HCT116 (cell line): ENCODE data around the gene KCTD17. TPM values are rescaled to one million over a fixed set of nuclear protein-coding genes. Genes with fewer than 3 reads are reported as not detected.

Experiments used
- ATAC-seq: fragments of 200-7000 bp; cut with Tn5 transposase; 2 replicates; pipeline ENCODE4 v1.9.1; 2020; ENCODE audit warnings: mild to moderate bottlenecking, moderate library complexity
- BruUV-seq: library from RNA; stranded (reverse); fragments of 400-500 nt; replicated peaks from 2 replicates; lab custom pipeline; 2021; lab: Mats Ljungman, UMichigan
- CTCF ChIA-PET: fragments of 300-600 bp; sonication (Branson Sonifier 250); formaldehyde crosslinking; loops from one replicate; lab custom pipeline; 2021; ENCODE audit warnings: antibody characterized with exemption; lab: Charles Lee
- POLR2A ChIA-PET: fragments of 300-600, 350-600 bp; sonication (Branson Sonifier 250); formaldehyde crosslinking; loops from one replicate; lab custom pipeline; 2021; ENCODE audit warnings: antibody characterized with exemption; lab: Charles Lee
- RAD21 ChIA-PET, 2 experiments: fragments of 300-600 bp; sonication (Branson Sonifier 250); formaldehyde crosslinking; loops; one replicate each; lab custom pipeline; 2023; ENCODE audit warnings: low total read pairs in 2 of 2; ENCODE audit not compliant: uncharacterized antibody in 2 of 2, unreplicated experiment in 2 of 2, low non-redundant PET in 1 of 2; lab: Charles Lee
- DNase-seq: peaks from one replicate; pipeline ENCODE4 v3.0.0-alpha.2; 2010; ENCODE audit warnings: low read depth, low spot score
- H2AFZ ChIP-seq: fragments of 200-600 bp; shearing (Covaris generic), sonication (generic); 2 replicates; pipeline ENCODE4 v1.6.1; 2017; ENCODE audit warnings: low read depth, mixed run types, mixed read lengths, antibody characterized with exemption, low read length; ENCODE audit not compliant: poor library complexity, severe bottlenecking
- H3K27ac ChIP-seq: 2 replicates; pipeline ENCODE4 v1.5.1; 2012; ENCODE audit warnings: low read depth, low read length
- H3K27me3 ChIP-seq: fragments of 200-600 bp; sonication (generic); 2 replicates; pipeline ENCODE4 v1.6.1; 2016; ENCODE audit warnings: mixed run types, low read length, mixed read lengths; ENCODE audit not compliant: insufficient read depth
- H3K36me3 ChIP-seq, 2 experiments: fragments of 200-500 bp in 1 of 2; fragments of 200-600 bp in 1 of 2; sonication (Bioruptor generic) in 1 of 2; sonication (generic) in 1 of 2; 2 replicates each; pipeline versions ENCODE4 v1.5.1 to v1.6.1; 2014 to 2016; ENCODE audit warnings: low read length in 2 of 2, inconsistent platforms in 1 of 2, mixed read lengths in 1 of 2, mixed run types in 1 of 2; ENCODE audit not compliant: insufficient read depth in 2 of 2, control insufficient read depth in 1 of 2
- H3K4me1 ChIP-seq, 2 experiments: fragments of 200-600 bp in 1 of 2; sonication (generic) in 1 of 2; 2 replicates each; pipeline versions ENCODE4 v1.5.1 to v1.6.1; 2012 to 2017; ENCODE audit warnings: low read length in 2 of 2, inconsistent platforms in 1 of 2, mild to moderate bottlenecking in 1 of 2, mixed read lengths in 1 of 2, mixed run types in 1 of 2, moderate library complexity in 1 of 2; ENCODE audit not compliant: insufficient read depth in 2 of 2, control insufficient read depth in 1 of 2
- H3K4me2 ChIP-seq: fragments of 200-600 bp; sonication (generic); 2 replicates; pipeline ENCODE4 v1.6.1; 2017; ENCODE audit warnings: mixed run types, low read length, mixed read lengths
- H3K4me3 ChIP-seq, 2 experiments: fragments of 200-600 bp in 1 of 2; sonication (generic) in 1 of 2; replicated peaks in 1 of 2; 2 replicates each; pipeline ENCODE4 v1.5.1; 2011 to 2016; ENCODE audit warnings: low read length in 2 of 2, control low read depth in 1 of 2, low read depth in 1 of 2, mild to moderate bottlenecking in 1 of 2, mixed read lengths in 1 of 2, mixed run types in 1 of 2
- H3K79me2 ChIP-seq: fragments of 200-600 bp; sonication (generic); 2 replicates; pipeline ENCODE4 v1.6.1; 2017; ENCODE audit warnings: mild to moderate bottlenecking, mixed run types, low read length, moderate library complexity, mixed read lengths; ENCODE audit not compliant: insufficient read depth
- H3K9ac ChIP-seq: fragments of 200-600 bp; sonication (generic); 2 replicates; pipeline ENCODE4 v1.6.1; 2016; ENCODE audit warnings: low read length, mixed read lengths
- H3K9me2 ChIP-seq: fragments of 200-600 bp; sonication (generic), shearing (Covaris generic); 2 replicates; pipeline ENCODE4 v1.6.1; 2017; ENCODE audit warnings: mixed run types, mild to moderate bottlenecking, moderate library complexity; ENCODE audit not compliant: insufficient read depth
- H3K9me3 ChIP-seq, 2 experiments: fragments of 200-500 bp in 1 of 2; fragments of 200-600 bp in 1 of 2; sonication (Bioruptor generic) in 1 of 2; sonication (generic) in 1 of 2; 2 replicates each; pipeline ENCODE4 v1.6.1; 2014 to 2017; ENCODE audit warnings: low read length in 2 of 2, mixed read lengths in 2 of 2, inconsistent platforms in 1 of 2, low read depth in 1 of 2, mild to moderate bottlenecking in 1 of 2, mixed run types in 1 of 2, moderate library complexity in 1 of 2; ENCODE audit not compliant: control insufficient read depth in 1 of 2, insufficient read depth in 1 of 2
- H4K20me1 ChIP-seq: fragments of 200-600 bp; sonication (generic), shearing (Covaris generic); 2 replicates; pipeline ENCODE4 v1.6.1; 2017; ENCODE audit warnings: mixed run types, mild to moderate bottlenecking, moderate library complexity; ENCODE audit not compliant: insufficient read depth
- CBX3 ChIP-seq: IDR thresholded peaks from 2 replicates; pipeline ENCODE4 v1.6.1; 2012; ENCODE audit warnings: low read depth
- EGR1 ChIP-seq: IDR thresholded peaks from 2 replicates; pipeline ENCODE4 v1.6.1; 2012; ENCODE audit warnings: low read depth
- ELF1 ChIP-seq: IDR thresholded peaks from 2 replicates; pipeline ENCODE4 v1.6.1; 2012; ENCODE audit warnings: low read depth, borderline replicate concordance
- EZH2 ChIP-seq: fragments of 200-600 bp; sonication (generic); IDR thresholded peaks from 2 replicates; pipeline ENCODE4 v1.6.1; 2017; ENCODE audit warnings: antibody characterized with exemption, mixed run types
- EZH2phosphoT487 ChIP-seq: fragments of 200-600 bp; IDR thresholded peaks from 2 replicates; pipeline ENCODE4 v1.6.1; 2018; ENCODE audit warnings: antibody characterized with exemption, borderline replicate concordance
- POLR2AphosphoS5 ChIP-seq: IDR thresholded peaks from 2 replicates; pipeline ENCODE4 v1.6.1; 2011; ENCODE audit warnings: mild to moderate bottlenecking, low read depth, low read length, moderate library complexity
- SIN3A ChIP-seq: IDR thresholded peaks from 2 replicates; pipeline ENCODE4 v1.6.1; 2012; ENCODE audit warnings: low read depth
- SP1 ChIP-seq: IDR thresholded peaks from 2 replicates; pipeline ENCODE4 v1.6.1; 2012; ENCODE audit warnings: low read depth
- SRF ChIP-seq: IDR thresholded peaks from 2 replicates; pipeline ENCODE4 v1.6.1; 2012; ENCODE audit warnings: low read depth
- TCF7L2 ChIP-seq: IDR thresholded peaks from 2 replicates; pipeline ENCODE4 v1.7.0; 2011; ENCODE audit warnings: borderline replicate concordance, inconsistent platforms; ENCODE audit not compliant: insufficient read depth, insufficient read length; ENCODE audit errors: extremely low read depth
- YY1 ChIP-seq: IDR thresholded peaks from 2 replicates; pipeline ENCODE4 v1.6.1; 2011; ENCODE audit warnings: low read length, low read depth, moderate library complexity, mild to moderate bottlenecking; ENCODE audit not compliant: insufficient replicate concordance; ENCODE audit errors: extremely low read depth
- ZFX ChIP-seq: fragments of 450-650 bp; IDR thresholded peaks from 2 replicates; pipeline ENCODE4 v1.6.1; 2017
- ZNF274 ChIP-seq: fragments of 200-500 bp; sonication (Bioruptor generic); IDR thresholded peaks from 2 replicates; pipeline ENCODE4 v1.6.1; 2014; ENCODE audit warnings: mild to moderate bottlenecking, low read depth, low read length, inconsistent platforms
- intact Hi-C: fragments of 100-400 bp; cut with micrococcal nuclease; formaldehyde crosslinking; loops from 2 replicates; pipeline ENCODE4 v1.10.0; 2022
- total RNA-seq: library from RNA; stranded (reverse); gene quantifications from one replicate; pipeline ENCODE4 v1.2.1, GENCODE V29; 2021; ENCODE audit not compliant: unreplicated experiment
- TF ChIP-seq, protein P1 (sequence below), 3 experiments: fragments of 200-600 bp in 1 of 3; sonication (generic) in 1 of 3; IDR thresholded peaks in 2 of 3; conservative IDR thresholded peaks in 1 of 3; 2 replicates each; pipeline ENCODE4 v1.5.1; 2012 to 2017; ENCODE audit warnings: low read depth in 2 of 3, low read length in 2 of 3, antibody characterized with exemption in 1 of 3, borderline replicate concordance in 1 of 3, control low read depth in 1 of 3, mild to moderate bottlenecking in 1 of 3, mixed read lengths in 1 of 3, mixed run types in 1 of 3, moderate library complexity in 1 of 3; ENCODE audit not compliant: insufficient read depth in 1 of 3
- TF ChIP-seq, protein P2 (sequence below): IDR thresholded peaks from 2 replicates; pipeline ENCODE4 v1.6.1; 2012
- TF ChIP-seq, protein P3 (sequence below): IDR thresholded peaks from 2 replicates; pipeline ENCODE4 v1.6.1; 2012
- TF ChIP-seq, protein P4 (sequence below): IDR thresholded peaks from 2 replicates; pipeline ENCODE4 v1.6.1; 2012; ENCODE audit warnings: low read depth
- TF ChIP-seq, protein P5 (sequence below): IDR thresholded peaks from 2 replicates; pipeline ENCODE4 v1.6.1; 2011; ENCODE audit warnings: mild to moderate bottlenecking, low read length, moderate library complexity; ENCODE audit not compliant: insufficient replicate concordance; ENCODE audit errors: extremely low read depth

The KCTD17 gene
- total RNA-seq, 1 experiment from 2014 or later: 23.4 TPM

DNA sequence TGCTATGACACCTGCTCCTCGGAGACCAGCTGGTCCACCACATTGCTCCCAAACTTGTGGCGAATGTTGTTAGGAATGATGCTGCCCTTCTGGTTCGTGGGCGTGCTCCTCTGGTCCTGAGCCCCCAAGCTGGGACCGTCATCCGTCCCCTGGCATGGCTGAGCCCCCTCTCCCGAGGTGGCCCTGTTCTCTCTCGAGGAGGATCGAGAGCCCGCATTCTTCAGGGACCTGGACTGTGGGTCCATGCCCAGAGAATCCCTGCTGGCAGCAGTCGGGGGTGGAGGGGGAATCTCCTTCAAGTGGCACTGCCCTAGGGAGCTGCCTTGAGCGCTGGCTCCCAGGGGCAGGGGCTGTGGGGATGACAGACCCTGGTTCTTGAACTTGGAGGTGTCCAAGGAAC is 49.7 kb upstream of the KCTD17 start:
- no peaks in the 10 kb centered on the region for H3K27me3 ChIP-seq
- no peak overlapping the region for H3K4me3 ChIP-seq
- CTCF ChIA-PET: no interaction called here
- H3K9me3 ChIP-seq: peaks cover 0 to 4% of the 10 kb centered on the region in 2 experiments; a peak in 2 of 4 replicates
- no peak for TF ChIP-seq TCF7L2
- TF ChIP-seq EZH2: no peak
- TF ChIP-seq YY1: no peak
- TF ChIP-seq SRF: no peak
- TF ChIP-seq ZNF274: no peak
- TF ChIP-seq CBX3: no peak
- TF ChIP-seq, protein P1, sequence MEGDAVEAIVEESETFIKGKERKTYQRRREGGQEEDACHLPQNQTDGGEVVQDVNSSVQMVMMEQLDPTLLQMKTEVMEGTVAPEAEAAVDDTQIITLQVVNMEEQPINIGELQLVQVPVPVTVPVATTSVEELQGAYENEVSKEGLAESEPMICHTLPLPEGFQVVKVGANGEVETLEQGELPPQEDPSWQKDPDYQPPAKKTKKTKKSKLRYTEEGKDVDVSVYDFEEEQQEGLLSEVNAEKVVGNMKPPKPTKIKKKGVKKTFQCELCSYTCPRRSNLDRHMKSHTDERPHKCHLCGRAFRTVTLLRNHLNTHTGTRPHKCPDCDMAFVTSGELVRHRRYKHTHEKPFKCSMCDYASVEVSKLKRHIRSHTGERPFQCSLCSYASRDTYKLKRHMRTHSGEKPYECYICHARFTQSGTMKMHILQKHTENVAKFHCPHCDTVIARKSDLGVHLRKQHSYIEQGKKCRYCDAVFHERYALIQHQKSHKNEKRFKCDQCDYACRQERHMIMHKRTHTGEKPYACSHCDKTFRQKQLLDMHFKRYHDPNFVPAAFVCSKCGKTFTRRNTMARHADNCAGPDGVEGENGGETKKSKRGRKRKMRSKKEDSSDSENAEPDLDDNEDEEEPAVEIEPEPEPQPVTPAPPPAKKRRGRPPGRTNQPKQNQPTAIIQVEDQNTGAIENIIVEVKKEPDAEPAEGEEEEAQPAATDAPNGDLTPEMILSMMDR (IDR thresholded peaks at IDR 0.05 in 2 of 3, conservative IDR thresholded peaks at IDR 0.05 in 1 of 3; ENCODE audit: borderline replicate concordance in 1 of 3, insufficient read depth in 1 of 3, low read depth in 2 of 3, low read length in 2 of 3): no peak
- TF ChIP-seq SIN3A: no peak
- no peak for TF ChIP-seq EZH2phosphoT487
- TF ChIP-seq EGR1: no peak
- TF ChIP-seq ZFX: no peak
- TF ChIP-seq, protein P2, sequence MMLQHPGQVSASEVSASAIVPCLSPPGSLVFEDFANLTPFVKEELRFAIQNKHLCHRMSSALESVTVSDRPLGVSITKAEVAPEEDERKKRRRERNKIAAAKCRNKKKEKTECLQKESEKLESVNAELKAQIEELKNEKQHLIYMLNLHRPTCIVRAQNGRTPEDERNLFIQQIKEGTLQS: no peak
- no peak for TF ChIP-seq POLR2AphosphoS5
- no peak for TF ChIP-seq SP1
- TF ChIP-seq, protein P3, sequence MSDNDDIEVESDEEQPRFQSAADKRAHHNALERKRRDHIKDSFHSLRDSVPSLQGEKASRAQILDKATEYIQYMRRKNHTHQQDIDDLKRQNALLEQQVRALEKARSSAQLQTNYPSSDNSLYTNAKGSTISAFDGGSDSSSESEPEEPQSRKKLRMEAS: no peak
- TF ChIP-seq, protein P4, sequence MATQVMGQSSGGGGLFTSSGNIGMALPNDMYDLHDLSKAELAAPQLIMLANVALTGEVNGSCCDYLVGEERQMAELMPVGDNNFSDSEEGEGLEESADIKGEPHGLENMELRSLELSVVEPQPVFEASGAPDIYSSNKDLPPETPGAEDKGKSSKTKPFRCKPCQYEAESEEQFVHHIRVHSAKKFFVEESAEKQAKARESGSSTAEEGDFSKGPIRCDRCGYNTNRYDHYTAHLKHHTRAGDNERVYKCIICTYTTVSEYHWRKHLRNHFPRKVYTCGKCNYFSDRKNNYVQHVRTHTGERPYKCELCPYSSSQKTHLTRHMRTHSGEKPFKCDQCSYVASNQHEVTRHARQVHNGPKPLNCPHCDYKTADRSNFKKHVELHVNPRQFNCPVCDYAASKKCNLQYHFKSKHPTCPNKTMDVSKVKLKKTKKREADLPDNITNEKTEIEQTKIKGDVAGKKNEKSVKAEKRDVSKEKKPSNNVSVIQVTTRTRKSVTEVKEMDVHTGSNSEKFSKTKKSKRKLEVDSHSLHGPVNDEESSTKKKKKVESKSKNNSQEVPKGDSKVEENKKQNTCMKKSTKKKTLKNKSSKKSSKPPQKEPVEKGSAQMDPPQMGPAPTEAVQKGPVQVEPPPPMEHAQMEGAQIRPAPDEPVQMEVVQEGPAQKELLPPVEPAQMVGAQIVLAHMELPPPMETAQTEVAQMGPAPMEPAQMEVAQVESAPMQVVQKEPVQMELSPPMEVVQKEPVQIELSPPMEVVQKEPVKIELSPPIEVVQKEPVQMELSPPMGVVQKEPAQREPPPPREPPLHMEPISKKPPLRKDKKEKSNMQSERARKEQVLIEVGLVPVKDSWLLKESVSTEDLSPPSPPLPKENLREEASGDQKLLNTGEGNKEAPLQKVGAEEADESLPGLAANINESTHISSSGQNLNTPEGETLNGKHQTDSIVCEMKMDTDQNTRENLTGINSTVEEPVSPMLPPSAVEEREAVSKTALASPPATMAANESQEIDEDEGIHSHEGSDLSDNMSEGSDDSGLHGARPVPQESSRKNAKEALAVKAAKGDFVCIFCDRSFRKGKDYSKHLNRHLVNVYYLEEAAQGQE: no peak
- TF ChIP-seq, protein P5, sequence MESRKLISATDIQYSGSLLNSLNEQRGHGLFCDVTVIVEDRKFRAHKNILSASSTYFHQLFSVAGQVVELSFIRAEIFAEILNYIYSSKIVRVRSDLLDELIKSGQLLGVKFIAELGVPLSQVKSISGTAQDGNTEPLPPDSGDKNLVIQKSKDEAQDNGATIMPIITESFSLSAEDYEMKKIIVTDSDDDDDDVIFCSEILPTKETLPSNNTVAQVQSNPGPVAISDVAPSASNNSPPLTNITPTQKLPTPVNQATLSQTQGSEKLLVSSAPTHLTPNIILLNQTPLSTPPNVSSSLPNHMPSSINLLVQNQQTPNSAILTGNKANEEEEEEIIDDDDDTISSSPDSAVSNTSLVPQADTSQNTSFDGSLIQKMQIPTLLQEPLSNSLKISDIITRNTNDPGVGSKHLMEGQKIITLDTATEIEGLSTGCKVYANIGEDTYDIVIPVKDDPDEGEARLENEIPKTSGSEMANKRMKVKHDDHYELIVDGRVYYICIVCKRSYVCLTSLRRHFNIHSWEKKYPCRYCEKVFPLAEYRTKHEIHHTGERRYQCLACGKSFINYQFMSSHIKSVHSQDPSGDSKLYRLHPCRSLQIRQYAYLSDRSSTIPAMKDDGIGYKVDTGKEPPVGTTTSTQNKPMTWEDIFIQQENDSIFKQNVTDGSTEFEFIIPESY: no peak
- TF ChIP-seq ELF1: no peak
- no peak overlapping the region for H3K9ac ChIP-seq
- no peaks in the 10 kb centered on the region for H3K79me2 ChIP-seq
- BruUV-seq: no TSS peak
- H3K36me3 ChIP-seq: no peaks in the 10 kb centered on the region
- no peak overlapping the region for H3K4me2 ChIP-seq
- no peaks in the 10 kb centered on the region for H4K20me1 ChIP-seq
- no peak for DNase-seq
- H3K9me2 ChIP-seq: no peaks in the 10 kb centered on the region
- intact Hi-C loops: no loop called here
- RAD21 ChIA-PET: no interaction called here
- H3K4me1 ChIP-seq: peaks cover 17 to 29% of the 10 kb centered on the region in 2 experiments
- ATAC-seq: no peak
- no peak overlapping the region for H3K27ac ChIP-seq
- no peak overlapping the region for H2AFZ ChIP-seq
- POLR2A ChIA-PET: no interaction called here
